Gastrocnemius medialis (tissue), 4 donors: Measurements from ENCODE around the gene ZNF574.

Experiments
- POLR2A ChIP-seq, 2 donors: fragments of 450-650 bp; IDR thresholded peaks; one replicate each; pipeline ENCODE4 v1.6.1; 2017; ENCODE audit warnings: antibody characterized with exemption in 2 of 2, mild to moderate bottlenecking in 2 of 2, moderate library complexity in 2 of 2
- TF ChIP-seq, protein P1 (sequence below), 5 experiments: fragments of 450-650 bp in 3 of 5; fragments of 200-600 bp in 2 of 5; sonication (generic) in 2 of 5; IDR thresholded peaks in 4 of 5; conservative IDR thresholded peaks in 1 of 5; 1 replicate in 4 of 5; 2 replicates in 1 of 5; pipeline ENCODE4 v1.5.1; 2016 to 2019; ENCODE audit warnings: antibody characterized with exemption in 5 of 5, mild to moderate bottlenecking in 3 of 5, moderate library complexity in 3 of 5

DNA sequence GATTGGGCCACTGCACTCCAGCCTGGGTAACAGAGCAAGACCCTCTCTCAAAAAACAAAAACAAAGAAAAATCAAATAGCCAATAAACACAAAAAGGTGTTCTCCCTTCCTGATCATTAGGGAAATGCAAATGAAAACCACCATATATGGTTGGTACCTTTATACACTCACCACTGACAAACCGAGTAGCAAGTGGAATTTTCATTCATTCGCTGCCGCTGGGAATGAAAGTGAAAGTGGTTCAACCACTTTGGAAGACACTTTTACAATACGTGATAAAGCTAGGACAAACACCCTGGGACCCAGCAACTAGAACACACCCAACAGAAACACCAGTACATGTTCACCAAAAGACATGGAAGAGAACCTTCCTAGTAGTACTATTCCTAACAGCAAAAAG, 27.0 kb upstream of the ZNF574 start:
- no peak for TF ChIP-seq POLR2A (IDR thresholded peaks at IDR 0.05)
- TF ChIP-seq, protein P1, sequence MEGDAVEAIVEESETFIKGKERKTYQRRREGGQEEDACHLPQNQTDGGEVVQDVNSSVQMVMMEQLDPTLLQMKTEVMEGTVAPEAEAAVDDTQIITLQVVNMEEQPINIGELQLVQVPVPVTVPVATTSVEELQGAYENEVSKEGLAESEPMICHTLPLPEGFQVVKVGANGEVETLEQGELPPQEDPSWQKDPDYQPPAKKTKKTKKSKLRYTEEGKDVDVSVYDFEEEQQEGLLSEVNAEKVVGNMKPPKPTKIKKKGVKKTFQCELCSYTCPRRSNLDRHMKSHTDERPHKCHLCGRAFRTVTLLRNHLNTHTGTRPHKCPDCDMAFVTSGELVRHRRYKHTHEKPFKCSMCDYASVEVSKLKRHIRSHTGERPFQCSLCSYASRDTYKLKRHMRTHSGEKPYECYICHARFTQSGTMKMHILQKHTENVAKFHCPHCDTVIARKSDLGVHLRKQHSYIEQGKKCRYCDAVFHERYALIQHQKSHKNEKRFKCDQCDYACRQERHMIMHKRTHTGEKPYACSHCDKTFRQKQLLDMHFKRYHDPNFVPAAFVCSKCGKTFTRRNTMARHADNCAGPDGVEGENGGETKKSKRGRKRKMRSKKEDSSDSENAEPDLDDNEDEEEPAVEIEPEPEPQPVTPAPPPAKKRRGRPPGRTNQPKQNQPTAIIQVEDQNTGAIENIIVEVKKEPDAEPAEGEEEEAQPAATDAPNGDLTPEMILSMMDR (IDR thresholded peaks at IDR 0.05 in 4 of 5, conservative IDR thresholded peaks at IDR 0.05 in 1 of 5) = no peak
